ENCODE measurements around the gene BCL2L14.
"Not testable (repeated sequence)": the region's sequence is repeated elsewhere in the genome, so short reads cannot be mapped to it uniquely, and the experiment has no call there.

Gene BCL2L14

GRCh38 chr12:12138203-12139154, 67.7 kb downstream of the BCL2L14 start:
- Histone ChIP-seq H4K20me1 (ENCODE audit: control insufficient read depth, insufficient read depth, low read depth, low read length) (no peaks in the 10 kb centered on the region), H3K9me2 (replicated peaks; ENCODE audit: control insufficient read depth, low read length) (no peaks in the 10 kb centered on the region), H3K27me3 (ENCODE audit: control insufficient read depth, low read length) (no peaks in the 10 kb centered on the region), H3K4me1 (ENCODE audit: control insufficient read depth, low read length) (no peaks in the 10 kb centered on the region), H3K4me3 (ENCODE audit: low read length) (no peak overlapping the region), H3K79me2 (ENCODE audit: control insufficient read depth, low read length) (no peaks in the 10 kb centered on the region), H3F3A (ENCODE audit: control insufficient read depth, insufficient read depth) (no peaks in the 10 kb centered on the region), H3K36me3 (ENCODE audit: control insufficient read depth, low read length) (peaks cover 8% of the 10 kb centered on the region; the same call in 1 of the 2 replicates), H3K4me2 (ENCODE audit: low read length) (no peak overlapping the region), H3K9me3 (ENCODE audit: control insufficient read depth, insufficient read depth, low read length) (no peaks in the 10 kb centered on the region), H3K27ac (ENCODE audit: low read depth, low read length) (no peak overlapping the region)
- TF ChIP-seq CTCF (IDR thresholded peaks at IDR 0.05; ENCODE audit: low read depth, low read length, poor library complexity, severe bottlenecking) (no peak), EZH2phosphoT487 (IDR thresholded peaks at IDR 0.05; ENCODE audit: borderline replicate concordance, low read length) (no peak)

GRCh38 chr12:12141000-12141399, 70.3 kb downstream of the BCL2L14 start:
- H3K4me1 ChIP-seq (ENCODE audit: control insufficient read depth, low read length), result no peaks in the 10 kb centered on the region
- TF ChIP-seq CTCF (IDR thresholded peaks at IDR 0.05; ENCODE audit: low read depth, low read length, poor library complexity, severe bottlenecking) (no peak), EZH2phosphoT487 (IDR thresholded peaks at IDR 0.05; ENCODE audit: borderline replicate concordance, low read length) (no peak)
- H3K27me3 ChIP-seq (ENCODE audit: control insufficient read depth, low read length), result no peaks in the 10 kb centered on the region
- no peaks in the 10 kb centered on the region for H3K9me2 ChIP-seq (replicated peaks; ENCODE audit: control insufficient read depth, low read length)
- no peak overlapping the region for H3K4me2 ChIP-seq (ENCODE audit: low read length)
- no peaks in the 10 kb centered on the region for H3F3A ChIP-seq (ENCODE audit: control insufficient read depth, insufficient read depth)
- peaks cover 3% of the 10 kb centered on the region; the same call in 1 of the 2 replicates for H3K36me3 ChIP-seq (ENCODE audit: control insufficient read depth, low read length)
- no peak overlapping the region for H3K27ac ChIP-seq (ENCODE audit: low read depth, low read length)
- H3K4me3 ChIP-seq (ENCODE audit: low read length), result no peak overlapping the region
- H4K20me1 ChIP-seq (ENCODE audit: control insufficient read depth, insufficient read depth, low read depth, low read length), result no peaks in the 10 kb centered on the region
- H3K9me3 ChIP-seq (ENCODE audit: control insufficient read depth, insufficient read depth, low read length), result no peaks in the 10 kb centered on the region
- no peaks in the 10 kb centered on the region for H3K79me2 ChIP-seq (ENCODE audit: control insufficient read depth, low read length)

GRCh38 chr12:12144531-12144930, 73.8 kb downstream of the BCL2L14 start:
- not testable (repeated sequence) for H3K79me2 ChIP-seq (ENCODE audit: control insufficient read depth, low read length); H3F3A ChIP-seq (ENCODE audit: control insufficient read depth, insufficient read depth); H3K4me1 ChIP-seq (ENCODE audit: control insufficient read depth, low read length); H3K27me3 ChIP-seq (ENCODE audit: control insufficient read depth, low read length); H3K9me3 ChIP-seq (ENCODE audit: control insufficient read depth, insufficient read depth, low read length); H4K20me1 ChIP-seq (ENCODE audit: control insufficient read depth, insufficient read depth, low read depth, low read length); H3K9me2 ChIP-seq (replicated peaks; ENCODE audit: control insufficient read depth, low read length); H3K27ac ChIP-seq (ENCODE audit: low read depth, low read length); H3K4me3 ChIP-seq (ENCODE audit: low read length); H3K4me2 ChIP-seq (ENCODE audit: low read length)
- H3K36me3 ChIP-seq (ENCODE audit: control insufficient read depth, low read length), result peaks cover 20% of the 10 kb centered on the region

- Histone ChIP-seq H3K4me2 (ENCODE audit: low read length) (no peak overlapping the region), H3F3A (ENCODE audit: control insufficient read depth, insufficient read depth) (no peaks in the 10 kb centered on the region), H3K4me1 (ENCODE audit: control insufficient read depth, low read length) (no peaks in the 10 kb centered on the region), H3K27me3 (ENCODE audit: control insufficient read depth, low read length) (no peaks in the 10 kb centered on the region), H3K4me3 (ENCODE audit: low read length) (no peak overlapping the region), H3K79me2 (ENCODE audit: control insufficient read depth, low read length) (no peaks in the 10 kb centered on the region), H3K36me3 (ENCODE audit: control insufficient read depth, low read length) (peaks cover 29% of the 10 kb centered on the region), H4K20me1 (ENCODE audit: control insufficient read depth, insufficient read depth, low read depth, low read length) (no peaks in the 10 kb centered on the region), H3K9me2 (replicated peaks; ENCODE audit: control insufficient read depth, low read length) (no peaks in the 10 kb centered on the region), H3K27ac (ENCODE audit: low read depth, low read length) (no peak overlapping the region), H3K9me3 (ENCODE audit: control insufficient read depth, insufficient read depth, low read length) (no peaks in the 10 kb centered on the region)
- no peak for TF ChIP-seq CTCF (IDR thresholded peaks at IDR 0.05; ENCODE audit: low read depth, low read length, poor library complexity, severe bottlenecking)
- no peak for TF ChIP-seq EZH2phosphoT487 (IDR thresholded peaks at IDR 0.05; ENCODE audit: borderline replicate concordance, low read length)
These were observed 76.4 kb downstream of the BCL2L14 start for GRCh38 chr12:12147111-12147510.

Measured in DOHH2 (cell line).